ENCODE measurements around the gene C9orf43.
A peak's percentile ranks its signal among the peaks of the same experiment; 100 is the strongest.
"Not testable (repeated sequence)": the region's sequence is repeated elsewhere in the genome, so short reads cannot be mapped to it uniquely, and the experiment has no call there.

Gene C9orf43

GRCh38 chr9:113410207-113410864 lies at the start of gene C9orf43, which contains the start of gene POLE3:
Gene C9orf43 (plus strand): TSS chr9:113410747. CDS start chr9:113413494, 2,747 bp downstream.
Gene POLE3 (minus strand): TSS chr9:113410675. CDS start chr9:113410293, 382 bp downstream.
- DNase-seq = peak; percentile 95

GRCh38 chr9:113361304-113362018 lies 49.1 kb upstream of the C9orf43 start:
- DNase-seq = no peak

- DNase-seq = no peak
Observed at GRCh38 chr9:113363336-113363735, 47.2 kb upstream of the C9orf43 start.

- no peak for DNase-seq
Observed at GRCh38 chr9:113364951-113365350, 45.6 kb upstream of the C9orf43 start.

- not testable (repeated sequence) for DNase-seq
Observed at GRCh38 chr9:113365652-113366051, 44.9 kb upstream of the C9orf43 start.

GRCh38 chr9:113368348-113368981 lies 42.1 kb upstream of the C9orf43 start:
- no peak for DNase-seq

- DNase-seq = no peak
Observed at GRCh38 chr9:113368982-113369854, 41.3 kb upstream of the C9orf43 start.

- DNase-seq = no peak
Observed at GRCh38 chr9:113369855-113370140, 40.7 kb upstream of the C9orf43 start.

- no peak for DNase-seq
Observed at GRCh38 chr9:113370806-113371325, 39.7 kb upstream of the C9orf43 start.

- DNase-seq = no peak
Observed at GRCh38 chr9:113372059-113372458, 38.5 kb upstream of the C9orf43 start.

- DNase-seq = no peak
Observed at GRCh38 chr9:113373256-113373655, 37.3 kb upstream of the C9orf43 start.

- no peak for DNase-seq
Observed at GRCh38 chr9:113373676-113374392, 36.7 kb upstream of the C9orf43 start.

GRCh38 chr9:113375057-113376023 lies 35.2 kb upstream of the C9orf43 start:
- no peak for DNase-seq

GRCh38 chr9:113376634-113377567 lies 33.6 kb upstream of the C9orf43 start, which contains the start of gene HDHD3:
Gene HDHD3 (minus strand): TSS chr9:113376986. CDS start chr9:113374354, 2,632 bp downstream.
- DNase-seq = peak; percentile 87

GRCh38 chr9:113379094-113379828 lies 31.3 kb upstream of the C9orf43 start:
- DNase-seq = not testable (repeated sequence)

- DNase-seq = not testable (repeated sequence)
Observed at GRCh38 chr9:113379829-113380210, 30.7 kb upstream of the C9orf43 start.

GRCh38 chr9:113380869-113381378 lies 29.6 kb upstream of the C9orf43 start:
- no peak for DNase-seq

GRCh38 chr9:113381441-113381840 lies 29.1 kb upstream of the C9orf43 start:
- not testable (repeated sequence) for DNase-seq

Measured in CD4-positive, alpha-beta T cell treated with Interleukin-10 for 1 hour (primary cell).